GM19452 (cell line): Measurements from ENCODE around the gene ATG2B.

Experiments
- ATAC-seq: cut with Tn5 transposase; IDR thresholded peaks from one replicate; pipeline ENCODE4 v1.9.1; 2021; ENCODE audit not compliant: unreplicated experiment

ATG2B gene

DNA sequence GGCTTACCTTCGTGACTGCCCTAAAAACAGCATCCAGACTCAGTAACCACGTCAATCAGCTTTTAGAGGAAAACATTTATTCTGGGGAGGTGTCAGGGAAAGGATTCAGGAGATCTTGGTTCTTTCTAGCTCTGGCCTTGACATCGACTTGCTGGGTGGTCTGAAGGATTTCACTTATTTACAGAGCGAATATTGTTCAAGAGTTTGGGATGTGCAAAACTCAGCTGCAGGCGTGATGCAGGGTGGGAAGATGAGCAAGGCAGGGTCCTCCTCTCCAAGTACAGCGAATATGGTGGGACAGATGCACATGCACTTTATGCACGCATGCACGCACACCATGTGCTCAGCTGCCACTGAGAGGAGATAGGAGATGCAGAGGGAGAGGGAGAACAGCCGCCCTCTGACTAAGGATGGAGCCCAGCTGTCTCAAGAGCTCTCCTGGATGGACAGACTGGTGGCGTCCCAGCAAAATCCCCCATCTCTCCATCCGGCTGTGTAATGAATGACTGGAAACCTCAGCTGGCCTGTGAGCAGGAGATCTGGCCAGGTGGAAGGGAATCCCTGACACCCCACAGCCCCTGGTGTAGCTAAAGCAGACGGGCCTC, 131.5 kb downstream of the ATG2B start:
- no peak for ATAC-seq

DNA sequence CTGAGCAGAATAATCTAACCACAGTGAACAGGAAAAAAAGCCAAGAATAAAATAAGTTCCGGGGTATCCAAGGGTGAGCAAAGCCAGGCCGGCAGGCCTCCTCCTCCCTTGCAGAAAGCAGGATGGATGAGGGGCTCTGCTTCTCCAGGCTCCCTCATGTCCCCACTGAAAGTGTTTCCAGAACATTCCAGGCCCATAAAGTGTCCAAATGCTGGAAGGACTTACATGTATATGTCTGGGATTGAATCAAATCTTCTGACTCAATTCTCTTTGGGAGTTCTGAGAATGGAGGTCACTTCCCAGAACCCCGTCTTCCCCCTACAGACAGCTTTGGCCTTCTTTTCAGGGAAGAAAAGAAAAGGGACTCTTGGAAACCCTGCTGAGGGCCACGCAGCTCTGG, 132.1 kb downstream of the ATG2B start:
- no peak for ATAC-seq

DNA sequence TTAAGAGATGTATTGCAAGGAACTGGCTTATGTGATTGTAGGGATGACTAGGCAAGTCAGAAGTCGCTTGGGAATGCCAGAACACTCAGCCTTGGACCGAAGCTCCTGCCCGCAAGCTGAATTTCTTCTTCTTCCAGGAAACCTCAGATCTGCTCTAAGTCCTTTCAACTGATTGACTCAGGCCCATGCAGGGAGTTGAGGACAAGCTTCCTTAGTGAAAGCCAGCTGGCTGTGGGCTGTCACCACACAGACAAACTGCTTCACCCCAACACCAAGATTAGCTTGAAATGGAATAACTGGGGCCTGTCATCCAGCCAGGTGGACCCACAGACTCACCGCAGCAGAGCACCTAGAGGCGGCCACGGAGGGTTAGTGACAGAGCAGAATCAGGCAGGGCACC, 133.8 kb downstream of the ATG2B start:
- ATAC-seq: no peak
